Loucy (cell line): ENCODE measurements around the gene SLC7A1.

Experiments
- H2AFZ ChIP-seq: fragments of 200-600 bp; sonication (generic); 2 replicates; pipeline ENCODE4 v1.6.0; 2016; ENCODE audit warnings: antibody characterized with exemption, mild to moderate bottlenecking, low read length, moderate library complexity
- H3F3A ChIP-seq: fragments of 200-600 bp; 2 replicates; pipeline ENCODE4 v1.6.0; 2016; ENCODE audit warnings: antibody characterized with exemption, low read depth, mild to moderate bottlenecking
- H3K27me3 ChIP-seq: fragments of 200-600 bp; sonication (generic); 2 replicates; pipeline ENCODE4 v1.6.1; 2014; ENCODE audit warnings: low read length, mild to moderate bottlenecking; ENCODE audit not compliant: insufficient read depth, poor library complexity, severe bottlenecking
- H3K36me3 ChIP-seq: fragments of 200-600 bp; sonication (generic); 2 replicates; pipeline ENCODE4 v1.6.1; 2016; ENCODE audit warnings: low read length; ENCODE audit not compliant: insufficient read depth
- H3K4me1 ChIP-seq: fragments of 200-600 bp; sonication (generic); 2 replicates; pipeline ENCODE4 v1.5.1; 2014; ENCODE audit warnings: low read length, mild to moderate bottlenecking; ENCODE audit not compliant: insufficient read depth, poor library complexity, severe bottlenecking
- H3K4me2 ChIP-seq: fragments of 200-600 bp; sonication (generic); 2 replicates; pipeline ENCODE4 v1.6.0; 2014; ENCODE audit warnings: antibody characterized with exemption, low read length, low read depth, mild to moderate bottlenecking; ENCODE audit not compliant: poor library complexity, severe bottlenecking
- H3K4me3 ChIP-seq: fragments of 200-600 bp; sonication (generic); 2 replicates; pipeline ENCODE4 v1.5.1; 2014; ENCODE audit warnings: low read length, mild to moderate bottlenecking, mixed read lengths; ENCODE audit not compliant: poor library complexity, severe bottlenecking
- H3K79me2 ChIP-seq: fragments of 200-600 bp; sonication (generic); 2 replicates; pipeline ENCODE4 v1.6.1; 2014; ENCODE audit warnings: low read length; ENCODE audit not compliant: insufficient read depth
- H3K9ac ChIP-seq: fragments of 200-600 bp; sonication (generic); 2 replicates; pipeline ENCODE4 v1.6.0; 2014; ENCODE audit warnings: mild to moderate bottlenecking, low read depth, low read length, moderate library complexity; ENCODE audit not compliant: poor library complexity, severe bottlenecking
- H3K9me2 ChIP-seq: fragments of 200-600 bp; sonication (generic); replicated peaks from 2 replicates; pipeline ENCODE4 v1.6.1; 2016; ENCODE audit warnings: low read depth, low read length, mixed read lengths
- H3K9me3 ChIP-seq: fragments of 200-600 bp; sonication (generic); 2 replicates; pipeline ENCODE4 v1.6.1; 2014; ENCODE audit warnings: mild to moderate bottlenecking, antibody characterized with exemption, low read length, low read depth; ENCODE audit not compliant: insufficient read depth
- H4K20me1 ChIP-seq: fragments of 200-600 bp; sonication (generic); 2 replicates; pipeline ENCODE4 v1.6.0; 2014; ENCODE audit warnings: antibody characterized with exemption, low read length, mild to moderate bottlenecking; ENCODE audit not compliant: insufficient read depth, poor library complexity, severe bottlenecking
- CTCF ChIP-seq: fragments of 200-600 bp; sonication (generic); conservative IDR thresholded peaks from 2 replicates; pipeline ENCODE4 v1.5.1; 2014; ENCODE audit warnings: mild to moderate bottlenecking, antibody characterized with exemption, low read length
- EZH2phosphoT487 ChIP-seq: fragments of 200-600 bp; IDR thresholded peaks from 2 replicates; pipeline ENCODE4 v1.6.1; 2018; ENCODE audit warnings: antibody characterized with exemption, mild to moderate bottlenecking, moderate library complexity, borderline replicate concordance

The SLC7A1 gene

GRCh38 chr13:29504691-29505090 lies 90.8 kb downstream of the SLC7A1 start:
- Histone ChIP-seq H3K4me3 (no peak overlapping the region), H2AFZ (no peak overlapping the region), H3K9me3 (no peaks in the 10 kb centered on the region), H4K20me1 (peaks cover 3% of the 10 kb centered on the region), H3K4me1 (peaks cover 3% of the 10 kb centered on the region), H3K4me2 (no peak overlapping the region), H3F3A (no peaks in the 10 kb centered on the region), H3K9ac (no peak overlapping the region), H3K79me2 (no peaks in the 10 kb centered on the region), H3K36me3 (no peaks in the 10 kb centered on the region), H3K9me2 (no peaks in the 10 kb centered on the region), H3K27me3 (no peaks in the 10 kb centered on the region)
- TF ChIP-seq EZH2phosphoT487, result no peak
- no peak for TF ChIP-seq CTCF

GRCh38 chr13:29503041-29503837 lies 92.2 kb downstream of the SLC7A1 start:
- Histone ChIP-seq H3K36me3 (no peaks in the 10 kb centered on the region), H3K4me3 (no peak overlapping the region), H3K4me2 (no peak overlapping the region), H3K9ac (no peak overlapping the region), H3K9me2 (no peaks in the 10 kb centered on the region), H2AFZ (no peak overlapping the region), H3F3A (no peaks in the 10 kb centered on the region), H3K27me3 (no peaks in the 10 kb centered on the region), H3K4me1 (no peaks in the 10 kb centered on the region), H3K79me2 (no peaks in the 10 kb centered on the region), H3K9me3 (no peaks in the 10 kb centered on the region), H4K20me1 (peaks cover 3% of the 10 kb centered on the region)
- TF ChIP-seq EZH2phosphoT487, result no peak
- no peak for TF ChIP-seq CTCF

- no peaks in the 10 kb centered on the region for H3K9me2 ChIP-seq
- no peak for TF ChIP-seq CTCF
- no peaks in the 10 kb centered on the region for H3K9me3 ChIP-seq
- no peak overlapping the region for H3K4me3 ChIP-seq
- H2AFZ ChIP-seq, result no peak overlapping the region
- H3K9ac ChIP-seq, result no peak overlapping the region
- no peaks in the 10 kb centered on the region for H3F3A ChIP-seq
- no peaks in the 10 kb centered on the region for H4K20me1 ChIP-seq
- no peaks in the 10 kb centered on the region for H3K36me3 ChIP-seq
- no peaks in the 10 kb centered on the region for H3K79me2 ChIP-seq
- H3K4me1 ChIP-seq, result no peaks in the 10 kb centered on the region
- H3K27me3 ChIP-seq, result no peaks in the 10 kb centered on the region
- no peak overlapping the region for H3K4me2 ChIP-seq
Observed at GRCh38 chr13:29502391-29503008, 93.0 kb downstream of the SLC7A1 start.
